MM.1S (cell line): ENCODE data around the gene FARP1.

ENCODE experiments used
- CTCF ChIP-seq: fragments of 300-600 bp; sonication (generic); IDR thresholded peaks from 2 replicates; pipeline ENCODE4 v1.5.1; 2016; ENCODE audit warnings: antibody characterized with exemption, low read length, mixed read lengths
- EZH2 ChIP-seq: fragments of 300-600 bp; sonication (generic); optimal IDR thresholded peaks from 2 replicates; pipeline ENCODE3; 2017; ENCODE audit warnings: low read depth, mild to moderate bottlenecking, antibody characterized with exemption, low read length, mixed read lengths

- TF ChIP-seq CTCF (no peak), EZH2 (no peak)
These were observed 325.5 kb downstream of the FARP1 start for GRCh38 chr13:98468361-98468760.
